Sigmoid colon (tissue), 4 donors: ENCODE results near the gene SPPL3.

Experiments used
- CTCF ChIP-seq, 4 experiments: fragments of 450-650 bp in 3 of 4; fragments of 200-600 bp in 1 of 4; IDR thresholded peaks; one replicate each; pipeline ENCODE4 v1.5.1; 2016 to 2019; ENCODE audit warnings: antibody characterized with exemption in 4 of 4, mild to moderate bottlenecking in 3 of 4, moderate library complexity in 2 of 4
- EP300 ChIP-seq, 4 donors: sonication (generic); formaldehyde crosslinking; IDR thresholded peaks; one replicate each; pipeline ENCODE4 v1.6.1; 2017; ENCODE audit warnings: antibody characterized with exemption in 4 of 4
- POLR2A ChIP-seq, 2 donors: fragments of 450-650 bp; IDR thresholded peaks; one replicate each; pipeline ENCODE4 v1.6.1; 2016; ENCODE audit warnings: antibody characterized with exemption in 2 of 2, mild to moderate bottlenecking in 2 of 2, moderate library complexity in 2 of 2
- POLR2AphosphoS5 ChIP-seq, 4 donors: sonication (generic); formaldehyde crosslinking; IDR thresholded peaks; one replicate each; pipeline ENCODE4 v1.6.1; 2017; ENCODE audit warnings: antibody characterized with exemption in 4 of 4

- TF ChIP-seq CTCF (IDR thresholded peaks at IDR 0.05) (no peak), EP300 (IDR thresholded peaks at IDR 0.05) (no peak), POLR2A (IDR thresholded peaks at IDR 0.05) (no peak), POLR2AphosphoS5 (IDR thresholded peaks at IDR 0.05) (no peak)
Measured at GRCh38 chr12:120865098-120865497, 39.1 kb downstream of the SPPL3 start.
